Ectodermal cell (in vitro differentiated cells): ENCODE measurements around the gene NR2F1-AS1.
A peak's percentile ranks its signal among the peaks of the same experiment; 100 is the strongest.

Source experiments
- H3K27ac ChIP-seq: 2 replicates; pipeline ENCODE4 v1.7.0; 2013; ENCODE audit warnings: mild to moderate bottlenecking, low read depth, low read length; ENCODE audit not compliant: insufficient read depth, poor library complexity, severe bottlenecking
- H3K27me3 ChIP-seq: 2 replicates; pipeline ENCODE4 v1.7.0; 2013; ENCODE audit warnings: mild to moderate bottlenecking, low read length; ENCODE audit not compliant: insufficient read depth, control insufficient read depth, poor library complexity, severe bottlenecking
- H3K36me3 ChIP-seq: one replicate; pipeline ENCODE4 v1.7.0; 2013; ENCODE audit warnings: low read length; ENCODE audit not compliant: control insufficient read depth, insufficient read depth
- H3K4me1 ChIP-seq: one replicate; pipeline ENCODE4 v1.7.0; 2013; ENCODE audit warnings: low read length; ENCODE audit not compliant: control insufficient read depth, insufficient read depth
- H3K4me3 ChIP-seq: 2 replicates; pipeline ENCODE4 v1.7.0; 2013; ENCODE audit warnings: low read depth, low read length, control low read depth; ENCODE audit not compliant: insufficient read depth
- H3K9me3 ChIP-seq: 2 replicates; pipeline ENCODE4 v1.7.0; 2013; ENCODE audit warnings: mild to moderate bottlenecking, low read length, moderate library complexity; ENCODE audit not compliant: control insufficient read depth
- WGBS, 2 experiments: methylation state at CpG; one replicate each; pipeline ENCODE4 v1.1.7; 2013; ENCODE audit warnings: missing lambda C conversion rate in 2 of 2; 5-methylcytosine and 5-hydroxymethylcytosine counted together

The NR2F1-AS1 gene

DNA sequence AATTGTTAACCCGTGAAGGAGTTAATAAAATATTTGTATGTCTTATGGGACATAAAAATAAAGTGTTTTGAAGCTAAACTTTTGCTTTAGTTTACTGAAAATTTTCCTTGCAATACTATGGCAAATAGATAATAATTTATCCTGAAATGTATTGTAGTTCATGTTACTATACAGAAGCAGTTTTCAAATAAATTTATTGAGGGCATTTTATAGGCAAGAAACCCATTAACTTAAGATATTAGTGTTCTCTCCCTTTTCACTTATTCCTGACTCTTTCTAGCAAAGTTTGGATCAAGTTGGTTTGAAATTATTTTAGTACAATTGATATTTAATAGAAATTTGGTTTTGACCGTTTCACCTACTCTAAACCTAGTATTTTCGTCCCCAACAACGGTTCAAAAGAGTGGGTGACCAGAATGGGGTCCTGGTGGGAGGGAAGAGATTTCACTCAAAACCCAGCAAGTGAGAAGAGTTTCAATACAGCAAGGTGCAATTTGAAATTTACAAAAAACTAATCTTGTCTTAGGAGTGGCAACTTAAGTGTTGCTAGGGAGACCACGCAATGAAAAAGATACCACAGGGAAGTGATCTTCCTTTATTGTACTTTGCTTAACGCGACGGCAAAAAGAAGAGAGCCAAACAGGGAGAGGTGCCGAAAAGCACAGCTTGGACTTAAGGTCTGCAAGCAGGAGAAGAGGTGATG lies 30.4 kb upstream of the NR2F1-AS1 start:
- peaks cover 5% of the 10 kb centered on the region for H3K4me1 ChIP-seq
- no peaks in the 10 kb centered on the region for H3K9me3 ChIP-seq
- 1 to 8% methylated on average over 7 to 8 of the region's 9 CpGs for WGBS, 2 experiments
- H3K27me3 ChIP-seq: peaks cover 100% of the 10 kb centered on the region
- H3K4me3 ChIP-seq: no peak overlapping the region
- H3K27ac ChIP-seq: no peak overlapping the region
- no peaks in the 10 kb centered on the region for H3K36me3 ChIP-seq

DNA sequence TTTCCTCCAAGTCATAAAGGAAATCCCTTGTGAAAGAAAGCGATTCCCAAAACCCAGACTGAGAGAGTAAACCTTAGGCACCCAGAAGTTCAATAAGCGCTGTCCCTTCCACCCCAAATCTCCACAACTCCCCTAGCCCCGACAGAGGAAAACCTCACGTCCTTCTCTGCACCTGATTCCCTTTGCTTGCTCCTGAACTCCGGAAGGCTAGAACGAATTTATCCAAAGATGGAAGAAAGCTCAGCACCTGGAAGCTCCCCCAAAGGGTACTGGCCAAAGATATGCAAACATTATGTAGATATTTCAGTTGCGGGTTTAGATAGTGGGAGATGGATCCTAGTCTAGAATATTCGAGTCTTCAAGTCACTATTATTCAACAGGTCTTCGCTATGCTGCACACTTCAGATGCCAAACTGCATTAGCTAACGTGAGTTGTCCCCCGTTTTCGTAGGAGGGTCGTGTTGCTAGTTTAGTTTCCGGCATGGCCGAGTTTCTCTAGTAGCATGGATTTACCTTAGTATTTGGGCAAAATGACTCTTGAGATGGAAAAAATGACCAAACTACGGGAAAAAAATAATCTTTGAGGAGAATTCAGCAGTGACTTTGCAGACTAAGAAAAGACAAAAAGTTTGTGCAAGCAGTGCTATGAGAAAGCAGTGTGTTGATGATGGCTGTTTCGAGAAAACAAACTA lies 29.7 kb upstream of the NR2F1-AS1 start:
- H3K4me1 ChIP-seq: peaks cover 5% of the 10 kb centered on the region
- no peak overlapping the region for H3K27ac ChIP-seq
- no peak overlapping the region for H3K4me3 ChIP-seq
- no peaks in the 10 kb centered on the region for H3K9me3 ChIP-seq
- H3K36me3 ChIP-seq: no peaks in the 10 kb centered on the region
- H3K27me3 ChIP-seq: peaks cover 100% of the 10 kb centered on the region
- WGBS, 2 experiments: 8% methylated on average over 17 of the region's 17 CpGs

DNA sequence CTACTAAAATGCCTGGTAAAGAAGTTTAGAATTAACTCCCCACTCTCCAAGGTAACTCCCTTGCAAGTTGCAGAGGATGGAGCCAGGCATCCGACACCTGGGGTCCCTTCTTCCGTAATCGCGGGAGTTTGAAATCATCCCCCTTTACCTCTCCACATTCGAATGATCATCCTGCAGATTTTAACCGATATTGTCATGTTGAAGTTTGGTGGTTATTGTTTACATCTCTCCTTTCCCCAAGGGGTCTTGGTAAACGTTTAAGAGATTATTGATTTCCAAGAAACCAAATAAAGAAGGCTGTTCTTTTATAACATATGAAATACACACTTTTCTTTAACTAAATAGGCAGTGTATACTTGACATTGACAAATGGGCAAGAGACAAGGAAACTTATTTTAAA lies 28.7 kb upstream of the NR2F1-AS1 start:
- H3K36me3 ChIP-seq: no peaks in the 10 kb centered on the region
- H3K4me1 ChIP-seq: peaks cover 5% of the 10 kb centered on the region
- no peak overlapping the region for H3K27ac ChIP-seq
- H3K4me3 ChIP-seq: no peak overlapping the region
- 3 to 7% methylated on average over 5 to 7 of the region's 7 CpGs for WGBS, 2 experiments
- peaks cover 100% of the 10 kb centered on the region for H3K27me3 ChIP-seq
- no peaks in the 10 kb centered on the region for H3K9me3 ChIP-seq

DNA sequence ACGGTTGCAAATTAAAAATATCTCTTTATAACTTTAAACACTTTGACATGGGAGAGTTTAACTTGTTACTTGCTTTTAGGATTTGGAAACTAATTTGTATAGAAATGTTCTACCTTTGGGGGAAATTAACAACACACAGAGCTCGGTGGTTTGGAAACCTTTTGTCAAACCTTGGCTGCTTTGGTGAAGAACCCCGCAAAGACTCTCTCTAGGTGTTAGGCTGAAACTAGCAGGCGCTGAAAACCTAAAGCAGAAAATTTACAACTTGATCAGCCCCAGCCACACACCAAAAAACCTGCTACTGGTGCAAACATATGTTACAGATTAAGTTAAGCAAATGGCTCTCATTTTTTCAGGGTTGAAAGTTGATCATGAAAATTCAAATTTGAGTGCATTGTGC lies 27.8 kb upstream of the NR2F1-AS1 start:
- no peaks in the 10 kb centered on the region for H3K36me3 ChIP-seq
- peaks cover 5% of the 10 kb centered on the region for H3K4me1 ChIP-seq
- no peak overlapping the region for H3K4me3 ChIP-seq
- peaks cover 100% of the 10 kb centered on the region for H3K27me3 ChIP-seq
- WGBS, 2 experiments: 4% methylated on average over 3 of the region's 4 CpGs
- no peak overlapping the region for H3K27ac ChIP-seq
- H3K9me3 ChIP-seq: no peaks in the 10 kb centered on the region

DNA sequence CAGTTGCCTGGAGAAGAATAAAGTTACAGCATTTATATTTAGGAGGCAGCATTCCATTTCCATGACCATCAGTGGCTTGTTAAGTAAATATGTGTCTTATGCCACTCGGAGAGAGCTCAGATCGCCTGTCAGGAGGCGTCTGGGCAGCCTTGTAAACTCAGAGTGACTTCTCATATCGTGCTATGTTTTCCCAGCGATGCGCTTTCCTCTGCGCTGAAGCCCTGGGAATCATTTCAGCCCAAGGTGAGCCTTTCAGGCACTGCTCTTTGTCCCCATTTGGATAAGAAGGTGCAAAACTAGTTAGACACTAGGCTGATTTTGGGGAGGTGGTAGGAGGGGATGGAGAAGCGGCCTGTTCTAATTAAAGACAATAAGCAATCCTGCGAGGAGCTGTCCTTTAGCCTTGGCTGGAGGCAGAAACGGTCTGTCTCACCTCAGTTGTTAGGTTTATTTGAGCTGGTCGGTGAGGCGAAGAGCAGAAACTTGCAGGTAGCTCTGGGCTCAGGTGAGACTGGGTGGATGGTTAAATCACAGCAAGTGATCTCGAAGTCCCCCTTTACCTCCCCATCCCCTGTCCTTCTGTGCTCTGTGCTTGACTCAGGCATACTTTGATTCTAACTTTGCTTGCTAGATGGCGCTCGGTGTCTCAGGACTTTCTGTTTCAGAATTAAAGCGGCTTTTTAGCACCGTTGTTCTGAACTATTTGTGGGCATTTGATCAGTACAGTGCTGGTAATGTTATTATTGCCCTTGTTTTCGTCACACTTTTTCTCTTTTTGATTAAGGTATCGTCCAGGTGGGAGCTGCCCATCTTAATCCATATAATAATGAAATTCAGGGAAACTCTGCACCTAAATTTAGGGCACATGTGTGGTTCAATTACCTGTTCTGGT lies 26.6 kb upstream of the NR2F1-AS1 start:
- WGBS, 2 experiments: 2% methylated on average over 19 of the region's 19 CpGs
- Histone ChIP-seq H3K4me3 (peak overlapping the region; percentile 16), H3K36me3 (no peaks in the 10 kb centered on the region), H3K9me3 (no peaks in the 10 kb centered on the region), H3K27me3 (peaks cover 100% of the 10 kb centered on the region), H3K27ac (no peak overlapping the region), H3K4me1 (peaks cover 10% of the 10 kb centered on the region)

DNA sequence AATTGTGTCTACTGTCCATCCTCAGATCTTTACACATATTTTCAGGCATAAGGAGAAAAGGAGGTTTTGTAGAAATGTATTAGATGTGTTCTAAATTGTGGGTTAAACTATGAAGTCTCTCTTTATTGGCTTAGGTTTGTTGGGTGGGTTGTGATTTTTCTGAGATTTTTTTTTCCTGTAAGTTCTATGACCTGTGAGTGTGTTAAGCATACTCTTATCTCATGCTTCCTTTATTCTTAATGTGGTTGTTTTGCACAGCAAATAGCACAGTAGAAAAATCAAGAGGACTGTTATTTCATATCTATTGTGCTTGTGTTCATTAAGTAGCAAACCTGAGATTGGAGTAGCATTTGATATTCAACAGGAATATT lies 25.3 kb upstream of the NR2F1-AS1 start:
- peaks cover 21% of the 10 kb centered on the region for H3K4me1 ChIP-seq
- H3K4me3 ChIP-seq: no peak overlapping the region
- H3K9me3 ChIP-seq: no peaks in the 10 kb centered on the region
- H3K27ac ChIP-seq: no peak overlapping the region
- no peaks in the 10 kb centered on the region for H3K36me3 ChIP-seq
- peaks cover 100% of the 10 kb centered on the region for H3K27me3 ChIP-seq

DNA sequence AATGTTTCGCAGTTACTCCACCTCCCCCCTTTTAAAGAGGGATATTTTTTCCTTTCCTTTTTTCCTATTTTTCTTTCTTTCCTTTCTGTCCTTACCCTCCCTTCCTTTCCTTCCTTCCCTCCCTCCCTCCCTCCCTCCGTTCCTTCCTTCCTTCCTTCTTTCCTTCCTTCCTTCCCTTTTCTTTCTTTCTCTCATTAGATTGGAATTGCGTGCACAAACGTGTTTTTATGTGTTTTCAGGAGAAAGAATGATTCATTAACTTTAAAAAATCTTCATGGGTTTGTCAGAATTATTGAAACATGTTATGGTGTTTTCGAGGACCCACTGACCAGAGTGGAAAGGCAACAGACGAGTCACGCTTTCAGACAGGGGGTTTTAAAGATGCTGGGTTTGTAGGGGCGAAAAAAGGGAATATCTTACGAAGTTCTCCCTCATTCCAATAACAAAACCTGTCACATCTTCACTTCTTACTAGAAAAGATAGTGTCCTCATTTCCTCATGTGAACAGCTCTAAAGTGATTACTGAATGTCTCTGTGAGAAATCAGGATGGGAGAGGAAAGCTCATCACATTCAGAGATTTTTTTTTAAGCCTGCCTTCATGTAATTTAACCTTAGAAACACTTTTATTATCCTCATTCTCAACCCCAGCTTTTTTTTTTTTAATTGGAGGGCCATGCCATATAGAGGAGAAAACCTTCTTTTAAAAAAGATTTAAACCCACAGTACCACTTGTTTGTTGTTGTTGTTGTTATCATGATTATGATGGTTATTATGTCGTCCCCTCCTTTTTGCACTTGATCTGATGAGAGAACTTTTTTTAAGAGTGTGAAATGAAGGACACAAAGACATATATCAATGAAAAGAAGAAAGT lies 23.9 kb upstream of the NR2F1-AS1 start:
- Histone ChIP-seq H3K9me3 (no peaks in the 10 kb centered on the region), H3K4me1 (peaks cover 34% of the 10 kb centered on the region), H3K36me3 (no peaks in the 10 kb centered on the region), H3K4me3 (peak overlapping the region; percentile 11), H3K27ac (no peak overlapping the region), H3K27me3 (peaks cover 100% of the 10 kb centered on the region)
- WGBS, 2 experiments: 9 to 13% methylated on average over 8 of the region's 10 CpGs

DNA sequence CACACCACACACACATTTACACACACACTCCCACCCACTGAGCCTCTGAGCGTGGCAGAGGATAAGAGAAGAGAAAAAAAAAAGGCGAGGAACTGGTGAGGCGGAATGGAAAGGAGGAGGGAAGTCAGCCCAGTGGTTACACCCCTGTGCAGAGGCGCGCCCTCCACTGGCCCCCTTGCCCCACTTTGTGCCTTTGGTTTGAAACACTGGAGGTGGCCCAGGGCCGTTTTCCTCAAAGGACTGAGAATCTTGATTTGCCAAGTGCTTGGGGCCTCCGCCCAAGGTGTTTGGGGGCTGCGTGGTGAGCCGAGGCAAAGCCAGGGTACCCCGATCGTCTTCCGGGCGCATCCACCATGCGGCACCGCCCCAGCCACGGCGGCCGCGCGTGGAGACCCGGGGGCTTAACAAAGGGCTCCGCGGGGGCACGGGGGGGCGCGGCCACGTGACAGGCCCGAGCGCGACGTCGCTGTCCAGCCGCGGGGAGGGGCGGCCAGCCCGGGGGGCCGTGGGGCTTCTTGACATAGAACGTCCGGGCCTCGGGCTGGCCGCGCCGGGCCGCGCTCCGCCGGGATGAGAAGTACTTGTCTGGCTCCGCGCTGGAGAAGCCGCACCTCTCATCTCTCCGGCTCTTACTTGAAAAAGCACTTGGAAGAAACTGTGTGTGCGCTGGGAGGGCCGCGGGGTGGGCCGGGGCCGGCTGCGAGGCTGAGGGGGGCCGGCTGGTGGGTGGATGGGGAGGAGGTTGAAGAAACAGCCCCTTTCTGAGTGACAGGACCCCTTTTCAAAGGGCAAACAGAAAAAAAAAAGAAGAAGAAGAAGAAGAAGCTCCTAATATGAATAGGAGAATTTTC lies 23.0 kb upstream of the NR2F1-AS1 start:
- H3K4me3 ChIP-seq: peak overlapping the region; percentile 11
- no peak overlapping the region for H3K27ac ChIP-seq
- peaks cover 38% of the 10 kb centered on the region for H3K4me1 ChIP-seq
- no peaks in the 10 kb centered on the region for H3K36me3 ChIP-seq
- no peaks in the 10 kb centered on the region for H3K9me3 ChIP-seq
- peaks cover 100% of the 10 kb centered on the region for H3K27me3 ChIP-seq
- 2% methylated on average over 58 of the region's 58 CpGs for WGBS, 2 experiments
